HG03558 (cell line): Measurements from ENCODE around the gene DHX15.
"Not testable (repeated sequence)": the region's sequence is repeated elsewhere in the genome, so short reads cannot be mapped to it uniquely, and the experiment has no call there.

Experiments
- ATAC-seq: cut with Tn5 transposase; IDR thresholded peaks from one replicate; pipeline ENCODE4 v1.9.1; 2021; ENCODE audit warnings: moderate number of reproducible peaks; ENCODE audit not compliant: unreplicated experiment; ENCODE audit errors: extremely low read depth

Gene DHX15

DNA sequence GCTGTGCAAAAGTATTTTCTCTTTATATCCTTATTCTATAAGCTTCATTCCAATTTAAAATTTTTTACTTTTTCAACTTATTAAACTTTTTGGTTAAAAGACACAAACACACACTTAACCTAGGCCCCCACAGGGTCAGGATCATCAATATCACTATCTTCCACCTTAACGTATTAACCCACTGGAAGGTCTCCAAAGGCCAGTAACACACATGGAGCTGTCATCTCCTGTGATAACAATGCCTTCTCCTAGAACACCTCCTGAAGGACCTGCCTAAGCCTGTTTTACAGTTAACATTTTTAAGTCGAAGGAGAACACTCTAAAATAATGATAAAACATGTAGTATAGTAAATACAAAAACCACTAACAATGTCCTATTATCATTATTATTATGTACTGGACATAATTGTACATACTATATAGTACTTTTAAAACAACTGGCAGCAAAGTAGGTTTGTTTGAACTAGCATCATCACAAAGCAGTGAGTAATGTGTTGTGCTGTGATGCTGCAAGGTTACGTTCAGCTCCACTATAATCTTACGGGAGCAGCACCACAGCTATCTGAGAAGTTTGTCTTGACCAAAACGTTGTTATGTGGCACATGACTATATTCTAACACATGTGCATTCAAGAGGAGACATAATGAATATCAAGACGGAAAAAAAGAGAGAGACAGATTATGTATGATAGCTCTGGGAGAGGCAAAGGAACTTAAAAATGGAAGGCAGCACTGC is 33.7 kb downstream of the DHX15 start:
- ATAC-seq: no peak

DNA sequence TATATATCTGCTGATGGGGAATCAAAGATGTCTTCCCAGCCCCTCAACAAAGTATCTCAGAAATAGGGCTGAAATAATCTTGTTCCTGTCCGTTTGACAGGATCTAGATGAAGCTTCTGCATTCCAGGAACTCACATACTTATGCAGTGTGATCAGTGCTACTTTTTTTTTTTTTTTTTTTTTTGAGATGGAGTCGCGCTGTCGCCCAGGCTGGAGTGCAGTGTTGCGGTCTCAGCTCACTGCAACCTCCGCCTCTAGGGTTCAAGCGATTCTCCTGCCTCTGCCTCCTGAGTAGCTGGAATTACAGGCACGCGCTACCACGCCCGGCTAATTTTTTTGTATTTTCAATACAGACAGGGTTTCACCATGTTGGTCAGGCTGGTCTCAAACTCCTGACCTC is 36.4 kb downstream of the DHX15 start:
- ATAC-seq: no peak

DNA sequence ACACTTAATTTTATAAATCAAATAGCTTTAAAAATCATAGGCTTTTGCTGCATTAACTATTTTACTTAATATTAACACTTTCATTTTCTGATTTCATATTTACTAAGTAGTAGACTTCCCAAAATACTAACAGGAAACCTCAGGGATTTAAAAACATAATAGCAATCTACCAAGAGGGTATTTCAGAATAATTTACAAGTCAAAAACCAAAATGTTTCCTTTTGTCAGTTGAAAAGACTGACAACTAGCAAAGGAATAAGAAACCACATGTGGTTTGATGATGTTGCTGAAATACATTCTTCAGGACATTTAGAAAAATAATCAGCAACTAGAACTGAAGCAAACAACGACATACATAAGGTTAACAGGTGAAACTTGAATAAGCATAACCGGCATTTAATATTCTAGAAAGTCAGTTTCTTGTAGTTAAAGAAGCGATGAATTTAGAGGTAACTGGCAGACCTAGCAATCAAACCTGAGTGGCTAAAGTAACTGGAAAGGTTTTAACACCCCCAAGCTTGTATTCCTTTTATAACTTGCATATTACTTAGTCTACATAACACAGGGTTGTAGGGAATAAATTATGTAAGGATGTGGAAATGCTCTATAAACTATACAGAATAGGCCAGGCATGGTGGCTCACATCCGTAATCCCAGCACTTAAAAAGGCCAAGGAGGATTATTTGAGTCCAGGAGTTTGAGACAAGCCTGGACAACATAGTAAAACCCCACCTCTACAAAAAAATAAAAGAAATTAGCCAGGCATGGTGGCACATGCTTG is 40.0 kb downstream of the DHX15 start:
- ATAC-seq: no peak

DNA sequence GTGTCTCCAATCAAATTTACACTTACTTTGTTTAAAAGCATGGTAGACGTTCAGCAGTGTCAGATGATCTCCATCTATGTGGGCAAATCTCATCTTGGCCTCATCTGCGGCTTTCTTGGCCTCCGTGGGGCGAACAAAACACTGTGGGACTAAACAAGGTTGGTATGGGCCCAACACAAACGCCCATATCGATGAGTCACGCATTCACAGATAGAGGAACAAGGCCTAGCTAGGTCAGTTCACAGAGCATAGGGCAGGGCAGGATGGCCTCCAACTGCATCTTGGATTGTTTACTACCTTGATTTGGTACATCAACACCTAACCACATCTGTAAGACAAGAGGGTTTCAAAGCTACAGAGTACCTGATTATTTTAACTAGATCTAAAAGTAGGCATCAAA is 47.3 kb downstream of the DHX15 start:
- no peak for ATAC-seq

DNA sequence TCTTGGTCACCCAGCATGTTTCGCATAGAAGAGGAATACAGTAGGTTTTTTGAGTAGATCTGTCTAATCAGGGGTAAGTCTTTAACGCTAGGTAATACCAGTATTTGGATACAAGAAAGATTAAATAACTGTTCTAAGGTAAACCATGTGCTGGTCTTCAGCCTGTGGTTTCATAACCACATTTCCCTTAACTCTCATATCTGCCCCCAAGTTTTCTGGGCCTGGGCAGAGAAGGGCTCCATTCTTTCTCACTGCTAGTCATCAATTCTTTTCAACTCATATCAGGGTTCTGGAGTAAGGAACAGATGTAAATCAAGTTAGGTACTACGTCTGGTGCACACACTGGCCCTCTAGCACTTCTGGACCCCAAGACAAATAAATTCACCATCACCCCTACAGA is 49.0 kb downstream of the DHX15 start:
- ATAC-seq: no peak

DNA sequence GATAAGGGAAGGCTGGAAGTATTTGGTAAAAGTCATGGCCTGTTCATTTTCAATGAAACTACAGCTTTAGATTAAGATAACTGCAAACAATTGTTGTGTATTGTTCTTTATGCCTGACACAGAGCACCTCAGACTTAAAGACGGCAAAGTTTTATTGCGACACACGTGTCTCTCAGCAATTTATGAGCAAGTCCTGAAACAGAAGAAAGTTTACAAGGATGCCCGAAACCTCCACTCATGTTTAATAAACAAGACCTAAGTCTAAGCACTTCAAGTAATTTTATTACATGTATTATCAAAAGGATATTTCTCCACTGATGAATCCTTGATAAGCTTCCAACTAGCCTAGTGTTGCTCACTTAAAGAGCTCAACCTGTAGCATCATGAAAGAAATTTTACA is 51.0 kb downstream of the DHX15 start:
- ATAC-seq: no peak

DNA sequence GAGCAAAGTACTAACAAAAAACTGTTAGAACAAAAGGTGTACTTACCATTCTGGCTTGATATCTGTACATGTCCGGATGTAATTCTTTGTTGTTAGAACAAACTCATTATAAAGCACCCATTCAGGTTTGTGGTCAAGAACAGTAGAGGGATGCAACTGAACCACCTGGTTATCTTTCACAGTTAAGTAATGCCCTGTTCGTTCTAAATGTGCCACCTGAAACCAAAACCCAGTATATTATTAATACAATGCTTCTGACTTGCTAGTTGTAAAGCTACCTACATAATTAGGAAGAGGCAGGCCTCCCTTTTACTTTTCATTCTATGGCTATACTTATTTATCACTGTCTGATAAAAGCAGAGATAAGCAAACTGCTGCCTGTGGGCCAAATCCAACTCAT is 54.8 kb downstream of the DHX15 start:
- no peak for ATAC-seq

DNA sequence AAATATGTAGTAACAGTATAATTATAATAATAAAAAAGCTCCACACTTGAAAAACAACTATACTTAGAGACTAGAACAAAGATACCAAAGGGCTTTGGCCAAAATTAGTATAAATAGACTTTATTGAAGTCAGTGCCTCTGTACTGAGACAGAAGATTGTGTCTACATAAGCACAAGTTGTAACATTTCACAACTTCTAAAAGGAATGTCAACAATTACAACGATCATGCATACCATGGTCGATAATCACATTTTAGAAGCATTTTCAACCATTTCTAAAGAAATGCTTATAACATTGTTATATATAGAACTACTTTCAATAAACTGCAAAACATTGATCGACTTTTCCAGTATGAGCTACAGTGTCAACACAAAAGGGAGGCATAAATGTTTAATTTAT is 57.0 kb downstream of the DHX15 start:
- ATAC-seq: no peak

DNA sequence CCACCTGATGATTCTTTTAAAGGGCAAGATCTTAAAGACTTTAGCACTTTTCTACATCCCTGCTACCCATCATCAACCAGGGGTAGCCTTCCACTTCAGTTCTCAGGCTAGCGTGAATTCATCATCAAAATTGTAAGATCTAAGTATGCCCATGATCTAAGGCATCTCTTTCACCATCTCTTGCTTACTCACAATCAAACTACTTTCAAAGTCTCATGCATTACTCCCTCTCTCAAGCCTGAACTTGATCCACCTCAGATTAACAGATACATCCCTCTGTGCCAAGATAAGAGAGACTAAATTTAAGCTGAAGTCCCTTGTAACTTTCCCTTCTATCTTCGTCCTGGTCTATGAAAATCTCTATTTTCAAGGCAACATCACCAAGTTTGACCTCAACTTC is 62.8 kb downstream of the DHX15 start:
- no peak for ATAC-seq

DNA sequence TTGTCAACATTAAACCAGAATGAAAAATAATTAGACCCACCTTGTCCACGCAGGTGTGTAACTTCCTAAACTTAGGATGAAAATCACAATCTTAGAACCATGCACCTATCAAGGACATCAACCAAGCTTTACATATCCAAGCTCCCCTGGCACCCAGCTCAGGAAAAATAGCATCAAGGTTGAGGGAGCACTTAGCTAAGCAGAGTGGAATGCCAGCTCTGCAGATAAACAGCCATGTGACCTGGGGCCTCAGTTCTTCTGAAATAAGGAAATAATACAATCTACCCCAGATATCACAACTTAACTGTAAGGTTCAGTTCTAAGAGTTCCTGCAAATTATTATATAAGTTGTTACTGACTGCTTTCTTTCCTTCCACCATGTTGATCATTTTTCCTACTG is 64.7 kb downstream of the DHX15 start:
- ATAC-seq: no peak

DNA sequence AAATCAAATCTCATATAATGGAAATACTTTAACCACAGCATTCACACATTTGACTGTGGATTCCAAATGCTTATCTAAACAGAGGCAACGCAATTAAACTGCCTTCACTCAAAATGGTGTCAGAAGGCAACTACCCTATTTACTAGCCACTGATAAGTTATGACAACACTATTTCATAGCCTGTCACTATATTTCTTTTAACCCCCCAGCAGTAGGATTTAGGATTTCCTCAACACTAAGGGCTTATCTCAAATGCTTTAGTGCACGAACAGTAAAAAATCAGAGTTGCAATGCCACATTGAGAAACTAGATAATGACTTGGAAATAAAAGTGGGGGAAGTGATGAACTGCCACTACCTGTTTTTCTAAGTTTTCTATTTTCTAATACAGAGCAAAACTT is 66.7 kb downstream of the DHX15 start:
- ATAC-seq: no peak

DNA sequence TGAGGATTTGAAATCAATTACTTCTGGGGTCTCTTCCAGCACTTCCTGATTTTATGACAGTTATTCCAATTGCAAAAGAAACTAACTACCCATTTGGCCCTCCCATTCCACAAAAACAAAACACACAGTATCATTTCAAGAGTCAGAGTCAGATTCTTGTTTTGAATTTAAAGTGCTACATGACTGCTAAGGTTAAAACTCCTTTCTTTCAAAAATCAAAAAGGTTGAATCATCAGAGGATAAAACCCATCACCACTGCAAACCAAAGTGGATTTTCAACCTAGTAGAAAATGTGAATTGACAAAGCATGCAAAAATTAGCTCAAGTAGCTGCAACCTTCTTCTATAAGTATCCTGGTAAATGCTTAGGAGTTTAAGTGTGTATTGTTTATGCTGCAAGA is 67.4 kb downstream of the DHX15 start:
- no peak for ATAC-seq

DNA sequence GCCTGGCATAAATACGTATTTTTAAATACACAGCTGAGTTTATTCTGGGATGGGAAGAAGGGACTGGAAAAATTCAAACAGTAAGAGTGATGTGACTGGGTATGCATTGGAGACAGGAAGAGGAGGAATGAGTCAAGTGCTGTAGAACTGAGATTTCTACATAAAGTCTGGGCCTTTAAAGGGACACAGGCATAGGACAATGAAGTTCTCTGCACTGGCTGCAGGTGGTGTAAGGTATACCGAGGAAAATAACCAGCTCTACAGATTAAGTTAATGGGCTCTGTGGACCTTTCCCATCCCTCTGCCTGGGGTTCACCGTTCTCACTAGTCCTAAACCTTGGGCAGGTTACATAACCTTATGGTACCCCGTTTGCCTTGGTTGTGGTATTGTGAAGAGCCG is 68.7 kb downstream of the DHX15 start:
- ATAC-seq: no peak

DNA sequence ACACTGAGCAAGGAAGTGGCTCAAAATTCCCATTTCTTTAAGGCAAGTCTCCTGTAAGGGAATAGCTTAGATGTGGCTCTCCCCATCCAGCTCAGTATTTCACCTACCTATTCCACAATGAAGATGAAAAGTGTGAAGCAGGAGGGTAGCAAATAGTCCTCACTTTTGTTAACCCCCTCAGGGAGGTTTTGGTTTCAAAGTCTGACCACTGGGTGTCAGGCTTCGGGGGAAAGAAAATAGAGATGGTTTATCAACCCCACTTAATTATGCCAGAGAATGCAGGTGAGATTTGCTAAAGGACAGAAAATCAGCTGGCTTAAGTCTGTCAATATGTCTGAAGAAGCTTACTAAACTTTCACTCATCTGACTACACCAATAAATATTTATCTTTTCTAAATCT is 69.5 kb downstream of the DHX15 start:
- ATAC-seq: no peak

DNA sequence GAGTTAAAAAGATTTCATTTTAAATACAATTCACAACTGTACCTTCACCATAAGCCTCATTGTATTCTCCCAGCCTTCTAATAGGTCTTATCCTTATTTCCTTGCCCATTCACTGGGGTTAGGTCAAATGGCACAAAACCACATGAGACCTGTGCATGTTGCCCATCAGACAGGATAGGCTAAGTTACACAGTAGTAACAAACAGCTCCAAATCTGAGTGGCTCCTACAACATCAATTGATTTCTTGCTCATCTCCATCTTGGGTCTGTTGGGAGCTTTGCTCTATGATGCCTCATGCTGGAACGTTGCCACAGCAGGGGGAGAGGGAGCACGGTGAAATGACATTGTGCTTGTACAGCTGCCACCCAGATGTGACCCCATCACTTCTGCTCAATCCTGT is 70.6 kb downstream of the DHX15 start:
- no peak for ATAC-seq

DNA sequence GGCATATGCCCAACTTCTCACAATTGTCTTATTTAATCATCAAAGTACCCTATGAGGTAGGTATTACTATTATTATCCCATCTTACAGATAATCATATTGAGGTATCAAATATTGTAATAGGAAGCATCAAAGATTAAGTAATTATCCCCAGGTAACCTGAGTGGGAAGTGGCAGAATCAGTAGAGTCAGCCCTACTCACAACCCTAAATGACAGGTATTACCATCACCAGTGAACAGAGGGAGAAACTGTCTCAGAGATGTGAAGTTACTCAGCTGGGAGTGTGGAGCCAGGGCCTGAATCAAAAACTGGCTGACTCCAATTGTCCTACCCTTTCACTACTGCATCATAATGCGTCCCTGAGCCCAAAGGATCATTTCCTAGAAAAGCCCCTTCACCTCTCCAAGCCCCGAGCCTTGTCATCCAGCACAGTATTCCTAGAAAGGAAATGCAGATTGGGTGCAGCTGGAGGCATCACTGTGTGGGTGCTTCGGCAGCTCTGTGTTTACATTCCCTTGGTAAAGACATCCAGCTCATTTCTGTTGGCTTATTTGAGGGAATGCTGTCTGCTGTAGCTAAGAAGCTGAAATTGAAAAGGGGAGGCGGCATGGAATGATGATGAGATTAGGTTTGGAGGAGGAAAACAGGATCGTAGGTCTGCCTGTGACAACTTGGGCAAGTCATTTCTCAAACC is 72.8 kb downstream of the DHX15 start:
- ATAC-seq: no peak

DNA sequence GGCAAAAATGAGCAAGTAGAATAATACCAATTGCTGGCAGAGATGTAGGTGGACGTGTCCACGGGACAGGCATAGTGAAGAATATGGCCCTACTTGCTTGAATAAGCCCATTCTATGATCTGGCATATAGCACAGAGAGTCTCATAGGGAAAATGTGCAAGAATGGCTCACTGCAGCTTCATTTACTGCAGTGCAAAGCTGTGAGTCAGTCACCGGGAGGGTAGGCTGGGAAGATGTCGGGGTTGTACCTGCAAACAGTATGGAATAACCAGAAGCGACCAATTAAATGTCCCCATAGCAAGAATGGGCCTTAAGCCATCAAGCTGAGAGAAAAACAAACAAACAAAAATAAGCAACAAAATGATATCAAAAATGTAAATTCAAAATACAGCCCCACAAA is 74.3 kb downstream of the DHX15 start:
- ATAC-seq: no peak

DNA sequence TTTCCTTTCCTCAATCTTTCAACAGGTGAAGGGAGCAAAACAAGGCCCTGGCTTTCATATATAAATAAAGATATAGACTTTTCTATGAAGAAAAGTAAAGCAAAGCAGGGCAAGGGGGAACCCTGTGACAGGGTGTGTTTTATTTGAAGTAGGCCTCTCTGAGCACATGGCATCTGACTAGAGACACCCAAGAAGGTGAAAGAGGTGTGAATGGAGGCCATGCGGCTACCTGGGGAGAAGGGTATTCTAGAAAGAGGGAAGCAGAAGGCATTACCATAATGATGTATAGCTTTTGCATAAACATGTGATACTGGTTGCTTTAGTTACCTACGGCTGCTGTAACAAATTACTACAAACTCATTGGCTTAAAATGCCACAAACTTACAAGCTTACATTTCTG is 75.8 kb downstream of the DHX15 start:
- ATAC-seq: no peak

DNA sequence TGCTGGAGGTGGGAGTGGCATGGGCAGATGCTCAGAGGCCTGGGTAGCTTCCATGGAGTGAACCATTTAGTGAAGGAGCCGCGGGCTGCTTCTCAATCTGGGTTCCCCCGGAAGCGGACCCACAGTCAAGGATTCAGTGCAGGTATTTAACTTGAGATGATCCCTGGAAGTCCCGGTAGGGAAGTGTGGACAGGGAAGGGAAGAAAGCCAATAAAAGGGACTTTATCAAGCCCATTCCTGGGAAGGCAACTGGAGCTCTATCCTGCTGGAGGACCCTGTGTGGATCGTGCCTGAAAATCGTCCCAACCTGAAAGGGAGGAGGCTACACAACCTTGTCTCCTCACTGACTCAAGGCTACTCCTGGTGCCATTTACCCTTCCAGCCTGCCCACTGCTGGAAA is 76.9 kb downstream of the DHX15 start:
- ATAC-seq: no peak

DNA sequence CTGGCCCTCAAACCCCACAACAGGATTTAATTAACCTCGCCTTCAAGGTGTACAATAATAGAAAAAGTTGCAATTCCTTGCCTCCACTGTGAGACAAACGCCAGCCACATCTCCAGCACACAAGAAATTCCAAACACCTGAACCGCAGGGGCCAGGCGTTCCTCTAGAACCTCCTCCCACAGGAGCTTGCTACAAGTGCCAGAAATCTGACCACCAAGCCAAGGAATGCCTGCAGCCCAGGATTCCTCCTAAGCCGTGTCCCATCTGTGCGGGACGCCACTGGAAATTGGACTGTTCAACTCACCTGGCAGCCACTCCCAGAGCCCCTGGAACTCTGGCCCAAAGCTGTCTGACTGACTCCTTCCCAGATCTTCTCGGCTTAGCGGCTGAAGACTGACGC is 81.3 kb downstream of the DHX15 start:
- not testable (repeated sequence) for ATAC-seq

DNA sequence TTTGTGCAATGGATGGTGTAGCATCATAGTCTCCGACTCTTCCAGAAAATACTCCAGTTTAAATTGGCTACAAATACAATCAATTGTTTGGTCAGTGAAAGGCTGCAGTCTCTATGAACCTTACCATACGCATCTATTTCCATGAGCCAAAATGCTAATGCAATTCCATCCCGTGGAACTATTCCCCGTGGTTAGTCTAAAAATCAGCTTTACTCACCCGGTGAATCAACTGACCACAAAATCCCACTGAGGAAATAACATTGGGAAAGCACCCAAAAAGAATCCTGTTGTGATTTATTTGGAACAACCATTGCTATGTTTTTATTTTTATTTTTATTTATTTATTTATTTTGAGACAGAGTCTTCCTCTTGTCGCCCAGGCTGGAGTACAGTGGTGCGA is 87.1 kb downstream of the DHX15 start:
- no peak for ATAC-seq
